ENCODE data around the gene AKIP1. TPM values are rescaled to one million over a fixed set of nuclear protein-coding genes. Genes with fewer than 3 reads are reported as not detected.
A peak's percentile ranks its signal among the peaks of the same experiment; 100 is the strongest.

Gene AKIP1
- total RNA-seq, 1 donor = 39.1 TPM

GRCh38 chr11:8910649-8911026 is 351 bp upstream of the AKIP1 start:
- Histone ChIP-seq H3K4me2 (ENCODE audit: insufficient read depth, low read length) (peak overlapping the region; percentile 93), H3K4me3 (ENCODE audit: insufficient read depth, low read length) (peak overlapping the region; percentile 95), H3K36me3 (ENCODE audit: insufficient read depth, low read length) (peaks cover 10% of the 10 kb centered on the region), H3K27me3 (ENCODE audit: insufficient read depth, low read length) (no peaks in the 10 kb centered on the region), H3K9me3 (ENCODE audit: low read depth, low read length) (no peaks in the 10 kb centered on the region), H3K27ac (ENCODE audit: low read depth, low read length) (no peak overlapping the region), H3K4me1 (ENCODE audit: insufficient read depth, low read length) (peaks cover 32% of the 10 kb centered on the region), H3K79me2 (ENCODE audit: insufficient read depth, low read length) (peaks cover 17% of the 10 kb centered on the region), H2AFZ (ENCODE audit: low read length) (peak overlapping the region; percentile 88), H4K20me1 (ENCODE audit: insufficient read depth, low read length) (no peaks in the 10 kb centered on the region)
- TF ChIP-seq CTCF (IDR thresholded peaks at IDR 0.05; ENCODE audit: extremely low read depth, low read depth, low read length) = no peak
- no peak for DNase-seq (ENCODE audit: insufficient read length, low spot score, missing footprints)

GRCh38 chr11:8913961-8914660 is 3.1 kb downstream of the AKIP1 start:
- TF ChIP-seq CTCF (IDR thresholded peaks at IDR 0.05; ENCODE audit: extremely low read depth, low read depth, low read length) = peak; percentile 75
- Histone ChIP-seq H3K79me2 (ENCODE audit: insufficient read depth, low read length) (peaks cover 17% of the 10 kb centered on the region), H4K20me1 (ENCODE audit: insufficient read depth, low read length) (no peaks in the 10 kb centered on the region), H3K9me3 (ENCODE audit: low read depth, low read length) (no peaks in the 10 kb centered on the region), H3K4me1 (ENCODE audit: insufficient read depth, low read length) (peaks cover 35% of the 10 kb centered on the region), H3K4me2 (ENCODE audit: insufficient read depth, low read length) (peak overlapping the region; percentile 56), H3K27me3 (ENCODE audit: insufficient read depth, low read length) (no peaks in the 10 kb centered on the region), H3K36me3 (ENCODE audit: insufficient read depth, low read length) (peaks cover 24% of the 10 kb centered on the region), H2AFZ (ENCODE audit: low read length) (peak overlapping the region; percentile 59), H3K27ac (ENCODE audit: low read depth, low read length) (peak overlapping the region; percentile 43), H3K4me3 (ENCODE audit: insufficient read depth, low read length) (peak overlapping the region; percentile 46)
- DNase-seq (ENCODE audit: insufficient read length, low spot score, missing footprints) = peak; percentile 86

GRCh38 chr11:8914661-8915018 is 3.7 kb downstream of the AKIP1 start:
- Histone ChIP-seq H3K9me3 (ENCODE audit: low read depth, low read length) (no peaks in the 10 kb centered on the region), H3K27me3 (ENCODE audit: insufficient read depth, low read length) (no peaks in the 10 kb centered on the region), H3K4me1 (ENCODE audit: insufficient read depth, low read length) (peaks cover 35% of the 10 kb centered on the region), H3K4me3 (ENCODE audit: insufficient read depth, low read length) (no peak overlapping the region), H3K27ac (ENCODE audit: low read depth, low read length) (no peak overlapping the region), H4K20me1 (ENCODE audit: insufficient read depth, low read length) (no peaks in the 10 kb centered on the region), H3K79me2 (ENCODE audit: insufficient read depth, low read length) (peaks cover 17% of the 10 kb centered on the region), H3K4me2 (ENCODE audit: insufficient read depth, low read length) (peak overlapping the region; percentile 56), H2AFZ (ENCODE audit: low read length) (no peak overlapping the region), H3K36me3 (ENCODE audit: insufficient read depth, low read length) (peaks cover 28% of the 10 kb centered on the region)
- no peak for DNase-seq (ENCODE audit: insufficient read length, low spot score, missing footprints)
- no peak for TF ChIP-seq CTCF (IDR thresholded peaks at IDR 0.05; ENCODE audit: extremely low read depth, low read depth, low read length)

GRCh38 chr11:8917157-8917825 is 6.3 kb downstream of the AKIP1 start:
- no peak for TF ChIP-seq CTCF (IDR thresholded peaks at IDR 0.05; ENCODE audit: extremely low read depth, low read depth, low read length)
- H3K36me3 ChIP-seq (ENCODE audit: insufficient read depth, low read length) = peaks cover 52% of the 10 kb centered on the region
- peak overlapping the region; percentile 2 for H3K4me3 ChIP-seq (ENCODE audit: insufficient read depth, low read length)

More at GRCh38 chr11:8917157-8917825, 6.3 kb downstream of the AKIP1 start:
- Histone ChIP-seq H3K4me1 (ENCODE audit: insufficient read depth, low read length) (peaks cover 32% of the 10 kb centered on the region), H2AFZ (ENCODE audit: low read length) (no peak overlapping the region), H3K27me3 (ENCODE audit: insufficient read depth, low read length) (no peaks in the 10 kb centered on the region), H3K9me3 (ENCODE audit: low read depth, low read length) (no peaks in the 10 kb centered on the region), H3K79me2 (ENCODE audit: insufficient read depth, low read length) (peaks cover 7% of the 10 kb centered on the region), H4K20me1 (ENCODE audit: insufficient read depth, low read length) (no peaks in the 10 kb centered on the region), H3K27ac (ENCODE audit: low read depth, low read length) (peak overlapping the region; percentile 51), H3K4me2 (ENCODE audit: insufficient read depth, low read length) (peak overlapping the region; percentile 57)
- peak; percentile 93 for DNase-seq (ENCODE audit: insufficient read length, low spot score, missing footprints)

All from osteoblast (primary cell).